ENCODE results near the gene DYNC2I2. TPM values are rescaled to one million over a fixed set of nuclear protein-coding genes. Genes with fewer than 3 reads are reported as not detected.

DYNC2I2 gene
- total RNA-seq, 4 donors from 2014 or later, result 39.7 to 65.9 (median 54.4) TPM

DNA sequence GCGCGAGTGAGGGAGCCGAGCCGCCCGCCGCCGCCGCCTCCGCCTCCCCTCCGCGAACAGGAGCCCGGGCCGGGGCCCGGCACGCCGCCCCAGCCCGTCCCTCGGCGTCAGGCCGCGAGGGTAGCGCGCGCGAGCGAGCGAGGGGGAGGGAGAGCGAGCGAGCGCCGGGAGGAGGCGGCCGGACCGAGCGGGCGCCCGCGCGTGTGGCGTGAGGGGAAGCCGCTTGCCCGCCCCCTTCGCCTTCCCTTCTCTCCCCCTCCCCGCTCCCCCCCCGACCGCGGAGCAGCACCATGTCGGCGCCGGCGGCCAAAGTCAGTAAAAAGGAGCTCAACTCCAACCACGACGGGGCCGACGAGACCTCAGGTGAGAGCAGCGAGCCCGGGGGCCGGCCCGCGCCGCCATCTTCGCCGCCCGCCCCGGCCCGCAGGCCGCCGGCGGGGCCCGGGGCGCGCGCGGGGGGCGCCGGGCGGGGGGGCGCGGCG, 32.7 kb upstream of the DYNC2I2 start:
- WGBS, 2 donors, result 0% methylated on average over 3 of the region's 80 CpGs; no CpG with 5 or more reads in 1 of the 2 donors
- peak overlapping the region; percentile 93 to 99 (median 98) for H3K27ac ChIP-seq
- H3K4me1 ChIP-seq, result peaks cover 34 to 69% (median 40%) of the 10 kb centered on the region in 3 donors
- no peaks in the 10 kb centered on the region for H3K27me3 ChIP-seq
- DNase-seq, result no peak
- intact Hi-C loops (cut with DNase I), result no loop called here
- TF ChIP-seq, protein P1, sequence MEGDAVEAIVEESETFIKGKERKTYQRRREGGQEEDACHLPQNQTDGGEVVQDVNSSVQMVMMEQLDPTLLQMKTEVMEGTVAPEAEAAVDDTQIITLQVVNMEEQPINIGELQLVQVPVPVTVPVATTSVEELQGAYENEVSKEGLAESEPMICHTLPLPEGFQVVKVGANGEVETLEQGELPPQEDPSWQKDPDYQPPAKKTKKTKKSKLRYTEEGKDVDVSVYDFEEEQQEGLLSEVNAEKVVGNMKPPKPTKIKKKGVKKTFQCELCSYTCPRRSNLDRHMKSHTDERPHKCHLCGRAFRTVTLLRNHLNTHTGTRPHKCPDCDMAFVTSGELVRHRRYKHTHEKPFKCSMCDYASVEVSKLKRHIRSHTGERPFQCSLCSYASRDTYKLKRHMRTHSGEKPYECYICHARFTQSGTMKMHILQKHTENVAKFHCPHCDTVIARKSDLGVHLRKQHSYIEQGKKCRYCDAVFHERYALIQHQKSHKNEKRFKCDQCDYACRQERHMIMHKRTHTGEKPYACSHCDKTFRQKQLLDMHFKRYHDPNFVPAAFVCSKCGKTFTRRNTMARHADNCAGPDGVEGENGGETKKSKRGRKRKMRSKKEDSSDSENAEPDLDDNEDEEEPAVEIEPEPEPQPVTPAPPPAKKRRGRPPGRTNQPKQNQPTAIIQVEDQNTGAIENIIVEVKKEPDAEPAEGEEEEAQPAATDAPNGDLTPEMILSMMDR (IDR thresholded peaks at IDR 0.05), result no peak
- no peak for TF ChIP-seq POLR2A (IDR thresholded peaks at IDR 0.05)
- H3K36me3 ChIP-seq, result peaks cover 7 to 33% (median 19%) of the 10 kb centered on the region in 3 donors
- H3K4me3 ChIP-seq, result peak overlapping the region; percentile 78 to 97 (median 92)
- H3K9me3 ChIP-seq, result no peaks in the 10 kb centered on the region

- no peaks in the 10 kb centered on the region for H3K9me3 ChIP-seq
- DNase-seq, result peak; percentile 38
- H3K27me3 ChIP-seq, result no peaks in the 10 kb centered on the region
- WGBS, 2 donors, result 0 to 30% methylated on average over 7 to 11 of the region's 93 CpGs
- peaks cover 35 to 75% (median 40%) of the 10 kb centered on the region in 3 donors for H3K4me1 ChIP-seq
- TF ChIP-seq POLR2A (IDR thresholded peaks at IDR 0.05), result peak in 3 of 4 donors; percentile 95 to 99 (median 96)
- TF ChIP-seq, protein P1 (IDR thresholded peaks at IDR 0.05), result peak in 2 of 6 experiments; percentile 2 to 35
- intact Hi-C loops (cut with DNase I), result no loop called here
- H3K36me3 ChIP-seq, result peaks cover 6 to 27% (median 14%) of the 10 kb centered on the region in 3 donors
- H3K27ac ChIP-seq, result peak within 1 kb of the TSS; percentile 95 to 99 (median 98)
- H3K4me3 ChIP-seq, result peak within 1 kb of the TSS; percentile 78 to 97 (median 92)
Observed at GRCh38 chr9:128688501-128689292, 32.0 kb upstream of the DYNC2I2 start, which contains the start of gene SET. Gene SET, plus strand, starts transcription at chr9:128689222. Its CDS starts 361 bp downstream, at chr9:128689583.

DNA sequence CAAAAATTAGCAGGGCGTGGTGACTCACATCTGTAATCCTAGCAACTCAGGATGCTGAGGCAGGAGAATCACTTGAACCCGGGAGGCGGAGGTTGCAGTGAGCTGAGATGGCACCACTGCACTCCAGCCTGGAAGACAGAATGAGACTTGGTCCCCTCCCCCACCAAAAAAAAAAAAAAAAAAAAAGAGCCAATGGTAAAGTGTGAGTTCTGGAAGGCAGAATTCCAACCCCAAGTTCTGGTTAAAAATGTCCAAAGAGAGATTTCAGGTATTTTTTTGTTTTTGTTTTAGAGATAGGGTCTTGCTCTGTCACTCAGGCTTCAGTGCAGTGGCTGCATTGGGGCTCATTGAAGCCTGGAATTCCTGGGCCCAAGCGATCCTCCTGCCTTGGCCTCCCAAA, 30.8 kb upstream of the DYNC2I2 start:
- peaks cover 0 to 14% (median 3%) of the 10 kb centered on the region in 3 donors for H3K36me3 ChIP-seq
- intact Hi-C loops (cut with DNase I), result no loop called here
- TF ChIP-seq, protein P1 (IDR thresholded peaks at IDR 0.05), result no peak
- TF ChIP-seq POLR2A (IDR thresholded peaks at IDR 0.05), result no peak
- H3K27me3 ChIP-seq, result no peaks in the 10 kb centered on the region
- peak overlapping the region; percentile 95 to 99 (median 98) for H3K27ac ChIP-seq
- 81% methylated on average over 4 of the region's 4 CpGs for WGBS, 2 donors
- DNase-seq, result no peak
- no peaks in the 10 kb centered on the region for H3K9me3 ChIP-seq
- H3K4me1 ChIP-seq, result peaks cover 43 to 86% (median 45%) of the 10 kb centered on the region in 3 donors
- H3K4me3 ChIP-seq, result no peak overlapping the region

GRCh38 chr9:128685636-128686489, 29.2 kb upstream of the DYNC2I2 start:
- H3K27ac ChIP-seq, result peak overlapping the region; percentile 92 to 97 (median 95)
- intact Hi-C loops (cut with DNase I), result no loop called here
- TF ChIP-seq POLR2A (IDR thresholded peaks at IDR 0.05), result peak in 1 of 4 donors; percentile 44
- TF ChIP-seq, protein P1 (IDR thresholded peaks at IDR 0.05), result no peak
- no peak for DNase-seq
- WGBS, 2 donors, result 21 to 38% methylated on average over 8 to 17 of the region's 17 CpGs
- H3K4me1 ChIP-seq, result peaks cover 39 to 73% (median 43%) of the 10 kb centered on the region in 3 donors
- no peaks in the 10 kb centered on the region for H3K27me3 ChIP-seq
- no peaks in the 10 kb centered on the region for H3K36me3 ChIP-seq
- no peaks in the 10 kb centered on the region for H3K9me3 ChIP-seq
- H3K4me3 ChIP-seq, result peak overlapping the region in 2 of 4 donors; percentile 24 to 80

Measured in esophagus squamous epithelium (tissue), 5 donors.